ENCODE data around the gene TFF2.

TFF2 gene

DNA sequence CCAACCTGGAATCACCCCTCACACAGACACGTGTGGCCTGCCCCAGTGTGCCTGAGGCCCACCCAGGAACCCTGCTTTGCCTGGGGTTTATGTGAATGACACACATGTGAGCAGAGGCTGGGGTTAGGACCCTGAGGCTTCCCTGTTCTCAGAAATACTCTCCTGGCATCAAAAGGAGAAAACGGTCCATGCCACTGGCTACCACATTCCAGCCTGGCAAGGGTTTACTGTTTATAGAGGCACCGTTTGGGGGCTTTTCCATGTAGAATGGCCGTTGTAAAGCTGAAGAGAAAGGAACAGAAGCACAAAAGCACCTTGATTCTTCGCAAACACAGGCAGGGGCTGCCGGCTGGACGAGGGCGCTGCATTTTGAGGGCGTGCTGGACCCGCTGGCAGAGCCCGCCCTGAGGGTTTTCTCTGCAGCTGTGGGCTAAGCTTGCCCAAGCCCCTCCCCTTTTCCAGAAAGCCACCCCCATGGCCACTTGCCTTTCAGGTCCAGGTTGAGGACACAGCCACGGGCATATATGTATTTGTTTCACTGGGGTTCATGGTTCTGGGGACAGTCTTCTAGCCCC is 48.6 kb downstream of the TFF2 start:
- no peak for DNase-seq

GRCh38 chr21:42301371-42302075 is 49.3 kb downstream of the TFF2 start:
- no peak for DNase-seq

DNA sequence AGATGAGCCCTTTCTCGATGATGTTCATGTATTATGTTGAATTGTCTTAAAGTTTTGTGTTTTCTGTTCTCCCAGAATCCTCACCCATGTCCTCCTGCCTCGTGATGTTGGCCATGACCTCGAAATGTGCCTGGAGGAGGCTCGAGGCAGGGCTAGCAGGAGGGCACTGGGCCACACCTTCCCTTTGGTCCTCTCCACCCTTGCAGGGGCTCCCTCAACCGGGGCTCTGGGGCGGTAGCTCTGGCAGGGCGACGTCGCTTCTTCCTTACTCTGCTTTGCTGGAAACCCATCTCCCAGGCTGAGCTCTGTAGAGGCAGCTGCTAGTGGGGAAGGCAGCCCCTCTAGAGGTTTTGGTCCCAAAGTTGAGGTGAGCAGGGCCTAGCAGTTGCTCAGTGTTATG is 49.8 kb downstream of the TFF2 start:
- DNase-seq: no peak

DNA sequence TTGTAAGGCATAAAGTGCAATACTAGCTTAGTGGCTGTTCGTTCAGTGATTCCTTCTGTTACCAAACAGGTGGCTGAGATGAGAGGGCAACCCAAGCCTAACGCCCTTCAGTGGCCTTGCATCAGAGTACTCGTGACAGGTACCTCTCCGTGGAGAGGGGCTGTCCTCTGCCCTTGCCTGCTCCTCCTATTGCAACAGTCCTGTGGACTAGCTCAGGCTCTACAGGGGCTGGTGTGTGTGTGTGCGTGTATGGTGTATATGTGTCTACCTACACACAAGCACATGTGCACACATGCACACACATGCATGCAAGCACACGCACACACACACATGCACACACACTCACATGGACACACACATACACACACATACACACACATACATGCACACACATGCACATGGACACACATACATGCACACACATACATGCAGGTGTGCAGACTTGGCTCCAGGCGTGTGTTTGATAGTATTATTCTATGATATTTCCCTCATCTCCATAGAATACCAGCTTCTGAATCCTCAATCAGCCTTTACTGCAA is 50.7 kb downstream of the TFF2 start:
- no peak for DNase-seq

- no peak for DNase-seq
Measured at GRCh38 chr21:42299324-42300044, 51.3 kb downstream of the TFF2 start.

GRCh38 chr21:42298657-42299056 is 52.1 kb downstream of the TFF2 start:
- no peak for DNase-seq

GRCh38 chr21:42298237-42298636 is 52.6 kb downstream of the TFF2 start:
- no peak for DNase-seq

- DNase-seq: no peak
Measured at GRCh38 chr21:42297377-42297776, 53.4 kb downstream of the TFF2 start.

DNA sequence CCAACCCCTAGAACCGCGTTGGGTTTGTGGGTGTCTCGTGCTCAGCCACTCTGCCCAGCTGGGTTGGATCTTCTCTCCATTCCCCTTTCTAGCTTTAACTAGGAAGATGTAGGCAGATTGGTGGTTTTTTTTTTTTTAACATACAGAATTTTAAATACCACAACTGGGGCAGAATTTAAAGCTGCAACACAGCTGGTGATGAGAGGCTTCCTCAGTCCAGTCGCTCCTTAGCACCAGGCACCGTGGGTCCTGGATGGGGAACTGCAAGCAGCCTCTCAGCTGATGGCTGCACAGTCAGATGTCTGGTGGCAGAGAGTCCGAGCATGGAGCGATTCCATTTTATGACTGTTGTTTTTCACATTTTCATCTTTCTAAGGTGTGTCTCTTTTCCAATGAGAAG is 54.3 kb downstream of the TFF2 start:
- no peak for DNase-seq

All from NCI-H1694 treated with DMSO at 0.1 percent for 48 hours (cell line).